HG03095 (cell line): ENCODE measurements around the gene MRPL28.
"Not testable (repeated sequence)": the region's sequence is repeated elsewhere in the genome, so short reads cannot be mapped to it uniquely, and the experiment has no call there.

Experiments used
- ATAC-seq: cut with Tn5 transposase; IDR thresholded peaks from one replicate; pipeline ENCODE4 v1.9.1; 2021; ENCODE audit warnings: moderate library complexity; ENCODE audit not compliant: unreplicated experiment

The MRPL28 gene

GRCh38 chr16:370443-370842, at the start of gene MRPL28:
Gene MRPL28 (minus strand): TSS chr16:370538. CDS start chr16:370218, 320 bp downstream.
- ATAC-seq, result peak; percentile 69

DNA sequence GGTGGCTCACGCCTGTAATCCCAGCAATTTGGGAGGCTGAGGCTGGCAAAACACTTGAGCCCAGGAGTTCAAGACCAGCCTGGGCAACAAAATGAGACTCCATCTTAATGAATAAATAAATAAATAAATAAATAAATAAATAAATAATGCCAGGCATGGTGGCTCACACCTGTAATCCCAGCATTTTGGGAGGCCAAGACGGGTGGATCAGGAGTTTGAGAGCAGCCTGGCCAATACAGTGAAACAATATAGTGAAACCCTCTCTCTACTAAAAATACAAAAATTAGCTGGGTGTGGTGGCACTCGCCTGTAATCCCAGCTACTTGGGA, 44.8 kb upstream of the MRPL28 start:
- not testable (repeated sequence) for ATAC-seq

DNA sequence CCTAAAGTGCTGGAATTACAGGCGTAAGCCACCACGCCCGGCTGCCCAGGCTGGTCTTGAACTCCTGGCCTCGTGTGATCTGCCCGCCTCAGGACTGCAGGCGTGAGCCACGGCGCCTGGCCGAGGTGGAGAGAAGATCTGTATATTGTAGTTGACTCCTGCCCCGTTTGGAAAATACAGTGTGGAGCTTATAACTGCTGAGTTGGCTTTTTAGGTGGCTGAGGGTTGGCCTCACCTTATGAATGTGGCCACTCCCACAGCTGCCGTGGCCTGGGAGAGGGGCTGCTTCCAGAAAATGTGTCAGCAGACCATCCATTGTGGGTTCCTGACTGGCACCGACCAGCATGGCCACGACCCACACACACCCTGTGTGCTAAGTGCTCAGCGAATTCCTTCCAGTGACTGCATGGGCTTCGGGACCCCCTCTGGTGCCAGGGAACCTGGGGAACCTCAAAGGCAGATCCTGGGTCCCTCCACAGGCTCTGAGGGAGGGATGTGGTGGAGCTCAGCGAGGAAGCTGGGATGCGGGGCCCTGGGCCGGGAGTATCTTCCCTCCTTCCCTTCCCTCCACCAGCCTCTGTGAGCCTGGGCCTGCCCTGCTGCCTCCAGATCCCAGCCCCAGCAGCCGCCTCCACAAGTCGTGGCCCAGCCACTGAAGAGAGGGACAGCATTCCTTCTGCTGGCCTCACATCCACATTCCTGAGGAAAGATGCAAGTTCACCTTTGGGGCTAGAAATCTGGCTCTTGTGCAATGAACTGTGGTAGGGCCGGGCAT, 44.2 kb upstream of the MRPL28 start:
- ATAC-seq, result no peak

- ATAC-seq, result no peak
Measured at GRCh38 chr16:411576-412265, 41.4 kb upstream of the MRPL28 start.

GRCh38 chr16:410516-411178, 40.3 kb upstream of the MRPL28 start:
- ATAC-seq, result no peak

- ATAC-seq, result no peak
Measured at GRCh38 chr16:407253-407652, 36.9 kb upstream of the MRPL28 start.

DNA sequence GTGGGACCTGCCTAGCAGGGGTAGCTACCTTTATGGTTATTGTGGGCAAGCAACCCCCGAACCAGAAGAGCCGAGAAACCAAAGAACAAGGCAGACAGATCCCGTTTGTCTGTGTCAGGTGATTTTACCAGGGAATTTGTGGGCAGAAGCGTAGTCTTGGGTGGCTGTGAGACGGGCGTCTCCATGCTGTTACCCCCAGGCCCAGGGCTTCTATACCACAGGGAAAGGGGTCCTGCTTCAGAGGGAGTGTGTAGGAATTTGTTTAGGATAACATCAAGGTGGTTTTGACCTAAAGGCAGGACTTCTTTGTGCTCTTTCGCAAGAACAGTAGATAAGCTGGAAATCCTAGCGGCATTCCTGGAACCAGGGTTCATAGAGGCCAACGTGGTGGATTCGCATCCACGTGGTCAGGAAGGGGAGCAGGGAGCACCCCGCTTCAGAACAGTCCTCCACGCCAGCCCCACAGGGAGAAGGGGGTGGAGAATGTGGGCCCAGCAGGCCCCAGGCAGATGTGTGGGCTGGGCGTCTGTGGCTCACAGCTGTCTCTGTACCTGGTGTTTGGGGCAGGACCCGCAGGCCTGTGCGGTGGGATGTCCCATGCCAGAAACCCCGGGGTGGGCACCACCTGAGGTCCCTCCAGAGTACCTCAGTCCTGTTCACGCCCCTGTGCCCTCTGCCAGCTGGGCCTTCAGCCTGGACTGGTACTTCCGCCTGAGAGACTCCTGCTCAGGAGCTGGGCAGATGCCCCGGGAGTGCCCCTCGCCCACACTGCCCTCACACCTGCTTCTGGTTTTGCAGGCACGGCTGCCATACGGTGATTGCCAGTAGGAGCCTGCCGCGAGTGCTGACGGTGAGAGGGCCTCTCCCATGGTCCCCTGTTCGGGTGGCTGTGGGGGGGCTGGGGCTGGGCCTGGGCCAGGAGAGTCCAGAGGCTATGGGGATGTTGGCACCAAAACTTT, 35.5 kb upstream of the MRPL28 start:
- ATAC-seq, result no peak

- no peak for ATAC-seq
Measured at GRCh38 chr16:404971-405486, 34.7 kb upstream of the MRPL28 start.

DNA sequence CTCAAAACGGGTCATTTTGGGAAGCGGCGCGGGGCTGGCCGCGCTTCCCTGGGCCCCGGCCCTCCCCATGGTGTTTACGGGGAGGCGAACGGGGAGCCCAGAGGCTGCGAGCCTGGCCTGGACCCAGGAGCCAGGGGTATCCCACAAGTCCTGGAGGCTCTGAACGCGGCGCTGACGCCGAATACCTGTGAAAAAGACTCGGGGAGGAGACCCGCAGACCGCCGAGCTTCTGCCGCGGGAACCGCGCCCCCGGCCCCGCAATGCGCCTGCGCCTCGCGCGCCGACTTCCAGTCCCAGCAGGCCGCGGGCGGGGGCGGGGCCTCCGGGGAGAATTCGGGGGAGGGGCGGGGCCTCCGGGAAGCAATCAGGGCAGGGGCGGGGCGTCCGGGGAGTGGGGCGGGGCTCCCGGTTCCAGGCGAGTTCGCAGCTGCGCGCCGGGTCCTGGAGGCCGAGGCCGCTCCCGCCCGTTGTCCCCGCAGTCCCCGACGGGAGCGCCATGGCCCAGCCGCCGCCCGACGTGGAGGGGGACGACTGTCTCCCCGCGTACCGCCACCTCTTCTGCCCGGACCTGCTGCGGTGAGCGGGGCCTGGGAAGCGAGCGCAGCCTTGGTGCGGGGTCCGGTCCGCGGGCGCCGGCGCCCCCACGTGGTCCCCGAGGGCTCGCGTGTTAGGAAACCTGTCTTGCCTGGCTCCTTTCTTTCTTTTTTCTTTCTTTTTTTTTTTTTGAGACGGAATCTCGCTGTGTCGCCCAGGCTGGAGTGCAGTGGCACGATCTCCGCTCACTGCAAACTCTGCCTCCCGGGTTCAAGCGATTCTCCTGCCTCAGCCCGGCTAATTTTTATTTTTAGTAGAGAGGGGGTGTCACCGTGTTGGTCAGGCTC, 31.4 kb upstream of the MRPL28 start, which contains the start of gene DECR2:
Gene DECR2 (plus strand): TSS at position 418 of the 881 bp plus-strand sequence. CDS start 79 bp downstream, at position 497.
- peak; percentile 45 for ATAC-seq

GRCh38 chr16:400061-400591, 29.8 kb upstream of the MRPL28 start:
- no peak for ATAC-seq

DNA sequence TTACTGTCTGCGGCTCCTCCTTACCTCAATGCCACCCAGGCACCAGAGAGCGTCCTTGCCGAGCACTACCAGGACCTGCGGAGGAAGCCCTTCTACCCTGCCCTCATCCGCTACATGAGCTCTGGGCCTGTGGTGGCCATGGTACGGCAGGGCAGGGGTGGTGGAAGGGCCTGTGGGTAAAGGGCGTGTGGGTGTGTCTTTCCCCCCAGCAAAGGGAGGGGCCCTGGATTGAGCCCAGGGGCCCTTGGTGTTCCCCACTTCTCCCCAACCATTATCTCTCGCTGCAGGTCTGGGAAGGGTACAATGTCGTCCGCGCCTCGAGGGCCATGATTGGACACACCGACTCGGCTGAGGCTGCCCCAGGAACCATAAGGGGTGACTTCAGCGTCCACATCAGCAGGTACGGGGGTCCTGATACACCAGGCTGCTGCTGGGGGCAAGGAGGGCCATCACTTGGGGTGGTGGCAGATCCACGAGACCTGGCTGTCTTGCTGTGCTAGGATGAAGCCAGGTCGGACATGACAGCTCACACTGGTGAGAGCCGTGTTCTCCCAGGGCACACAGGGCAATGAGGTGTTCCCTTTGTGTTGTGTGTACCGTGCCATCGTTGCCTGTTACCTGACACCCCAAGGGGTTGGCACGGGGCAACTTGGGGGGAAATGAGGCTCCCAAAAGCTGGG, 29.1 kb upstream of the MRPL28 start:
- ATAC-seq, result no peak

DNA sequence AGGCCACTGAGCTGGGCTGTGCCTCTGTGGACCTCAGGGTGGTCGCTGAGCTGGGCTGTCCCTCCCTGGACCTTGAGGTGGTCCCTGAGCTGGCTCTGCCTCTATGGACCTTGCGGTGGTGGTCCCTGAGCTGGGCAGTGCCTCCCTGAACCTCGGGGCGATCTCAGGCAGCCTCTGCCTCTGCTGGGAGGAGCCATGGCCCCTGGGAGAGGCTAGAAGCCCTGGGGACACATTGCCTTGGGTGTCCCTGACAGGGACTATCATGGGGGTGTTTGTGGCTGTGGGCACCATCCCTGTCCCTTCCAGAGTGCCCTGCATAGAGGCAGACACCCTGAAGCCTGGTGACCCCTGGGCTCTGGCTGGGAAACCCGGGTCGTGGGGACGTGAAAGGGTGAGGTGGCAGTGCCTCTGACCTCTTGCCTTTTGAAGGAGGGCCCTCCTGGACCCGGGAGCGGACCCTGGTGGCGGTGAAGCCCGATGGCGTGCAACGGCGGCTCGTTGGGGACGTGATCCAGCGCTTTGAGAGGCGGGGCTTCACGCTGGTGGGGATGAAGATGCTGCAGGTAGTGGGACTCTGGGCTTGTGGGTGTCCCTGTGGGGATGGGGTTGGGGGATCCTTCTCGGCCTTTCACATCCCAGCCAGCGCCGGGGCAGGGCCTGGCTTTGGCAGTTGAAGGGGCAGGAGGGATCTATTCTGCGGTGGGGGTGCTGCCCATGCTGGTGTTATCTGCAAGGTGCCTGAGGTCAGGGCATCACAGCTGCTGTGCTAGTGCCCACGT, 28.4 kb upstream of the MRPL28 start:
- ATAC-seq, result no peak

DNA sequence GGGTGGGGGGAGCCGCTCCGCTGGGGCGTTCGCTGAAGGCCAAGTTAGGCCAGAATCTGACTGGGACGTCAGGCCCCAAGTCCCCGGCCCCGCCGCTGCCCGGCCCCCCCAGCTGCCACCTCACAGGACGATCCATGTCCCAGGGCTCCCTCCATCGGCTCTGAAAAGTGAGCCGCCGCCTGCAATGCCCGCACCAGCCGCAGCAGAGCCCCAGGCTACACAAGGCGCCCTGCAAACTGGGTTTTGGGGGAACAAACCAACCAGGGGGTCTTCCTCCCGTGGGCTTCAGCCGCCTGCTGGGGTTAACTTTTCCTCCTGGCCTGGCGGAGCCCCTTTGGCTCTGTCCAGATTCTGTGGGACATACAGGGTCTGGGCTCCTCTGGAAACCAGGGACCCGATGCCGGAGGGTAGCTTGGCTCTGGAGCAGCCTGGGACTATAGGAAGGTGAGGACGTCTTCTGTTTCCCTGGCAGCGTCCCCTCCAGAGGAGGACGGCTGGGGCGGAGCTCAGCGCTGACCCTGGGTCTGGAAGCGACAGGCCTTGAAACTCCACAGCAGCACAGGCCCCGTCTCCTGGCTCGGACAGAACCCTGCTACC, 27.5 kb upstream of the MRPL28 start:
- ATAC-seq, result no peak

DNA sequence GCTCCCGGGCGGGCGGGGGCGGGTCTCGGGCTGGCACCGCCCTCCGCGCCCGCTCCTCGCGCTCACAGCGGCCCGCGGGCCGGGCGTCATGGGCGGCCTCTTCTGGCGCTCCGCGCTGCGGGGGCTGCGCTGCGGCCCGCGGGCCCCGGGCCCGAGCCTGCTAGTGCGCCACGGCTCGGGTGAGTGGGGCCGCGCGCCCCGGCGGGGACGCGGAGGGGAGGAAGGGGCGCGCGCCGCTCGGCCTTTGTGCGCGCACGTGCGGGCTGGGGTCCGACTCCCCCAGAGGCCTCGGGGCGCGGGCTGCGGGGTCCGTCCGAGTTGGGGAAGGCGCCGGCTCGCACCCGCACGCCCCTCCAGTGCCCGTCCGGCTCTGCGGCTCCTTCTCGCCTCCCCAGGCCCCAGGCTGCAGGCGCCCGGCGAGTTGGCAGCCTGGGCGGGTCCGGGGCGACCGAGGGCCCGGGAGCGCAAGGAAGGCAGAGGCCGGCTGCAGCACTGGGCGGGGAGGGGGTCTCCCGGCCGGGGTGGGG, 26.9 kb upstream of the MRPL28 start, which contains the start of gene NME4:
Gene NME4 (plus strand): TSS at position 65 of the 527 bp plus-strand sequence. CDS start 24 bp downstream, at position 89.
- ATAC-seq, result no peak

- ATAC-seq, result no peak
Measured at GRCh38 chr16:396605-397004, 26.3 kb upstream of the MRPL28 start.

DNA sequence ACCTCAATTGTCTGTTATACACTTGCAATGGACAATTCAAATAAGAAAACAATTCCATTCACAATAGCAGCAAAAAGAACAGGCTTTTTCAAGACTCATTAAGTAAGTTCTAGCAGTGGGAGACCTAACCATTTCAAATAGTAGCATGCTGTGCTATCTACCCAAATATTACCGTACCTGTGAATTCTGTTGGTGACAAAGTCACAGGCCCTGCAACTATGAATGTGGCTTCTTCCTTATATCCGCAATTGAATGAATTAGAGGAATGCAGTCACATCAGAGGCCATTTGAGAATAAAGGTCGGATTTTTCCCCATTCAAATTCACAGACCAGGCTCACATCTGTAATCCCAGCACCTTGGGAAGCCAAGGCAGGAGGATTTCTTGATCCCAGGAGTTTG, 25.9 kb upstream of the MRPL28 start:
- no peak for ATAC-seq

GRCh38 chr16:392450-393030, 22.2 kb upstream of the MRPL28 start:
- ATAC-seq, result no peak
